Ammon's horn (tissue), 1 donor: ENCODE data around the gene AREG.
"Not testable (repeated sequence)": the region's sequence is repeated elsewhere in the genome, so short reads cannot be mapped to it uniquely, and the experiment has no call there.

Source experiments
- DNase-seq: peaks from one replicate; pipeline ENCODE4 v3.0.0-alpha.2; 2016; ENCODE audit warnings: low spot score

The AREG gene, protein sequence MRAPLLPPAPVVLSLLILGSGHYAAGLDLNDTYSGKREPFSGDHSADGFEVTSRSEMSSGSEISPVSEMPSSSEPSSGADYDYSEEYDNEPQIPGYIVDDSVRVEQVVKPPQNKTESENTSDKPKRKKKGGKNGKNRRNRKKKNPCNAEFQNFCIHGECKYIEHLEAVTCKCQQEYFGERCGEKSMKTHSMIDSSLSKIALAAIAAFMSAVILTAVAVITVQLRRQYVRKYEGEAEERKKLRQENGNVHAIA

DNA sequence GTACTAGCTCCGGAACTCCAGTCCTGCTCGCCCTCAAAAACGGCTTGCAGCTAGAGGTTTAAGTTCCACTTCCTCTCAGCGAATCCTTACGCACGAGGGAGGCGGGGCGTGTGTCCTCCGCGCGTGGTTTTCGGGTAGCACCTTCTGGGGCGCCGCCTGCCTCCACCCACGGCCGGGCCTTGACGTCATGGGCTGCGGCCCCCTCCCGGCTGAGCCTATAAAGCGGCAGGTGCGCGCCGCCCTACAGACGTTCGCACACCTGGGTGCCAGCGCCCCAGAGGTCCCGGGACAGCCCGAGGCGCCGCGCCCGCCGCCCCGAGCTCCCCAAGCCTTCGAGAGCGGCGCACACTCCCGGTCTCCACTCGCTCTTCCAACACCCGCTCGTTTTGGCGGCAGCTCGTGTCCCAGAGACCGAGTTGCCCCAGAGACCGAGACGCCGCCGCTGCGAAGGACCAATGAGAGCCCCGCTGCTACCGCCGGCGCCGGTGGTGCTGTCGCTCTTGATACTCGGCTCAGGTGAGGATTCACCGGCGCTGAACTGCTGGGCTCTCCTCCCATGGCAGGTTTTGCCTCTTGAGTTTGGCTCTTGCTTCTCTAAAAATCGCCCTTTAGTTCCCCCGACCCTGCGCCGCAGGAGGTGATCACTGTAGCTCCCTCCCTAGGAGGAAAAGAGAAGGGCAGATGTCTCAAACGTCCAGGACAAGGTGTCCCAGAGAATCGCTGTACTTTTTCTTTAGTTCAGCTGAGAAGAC, at the start of gene AREG:
TSS of gene AREG (plus strand) at position 246 of the 752 bp plus-strand sequence. CDS start at position 456, 210 bp downstream.
- peak; percentile 51 for DNase-seq

DNA sequence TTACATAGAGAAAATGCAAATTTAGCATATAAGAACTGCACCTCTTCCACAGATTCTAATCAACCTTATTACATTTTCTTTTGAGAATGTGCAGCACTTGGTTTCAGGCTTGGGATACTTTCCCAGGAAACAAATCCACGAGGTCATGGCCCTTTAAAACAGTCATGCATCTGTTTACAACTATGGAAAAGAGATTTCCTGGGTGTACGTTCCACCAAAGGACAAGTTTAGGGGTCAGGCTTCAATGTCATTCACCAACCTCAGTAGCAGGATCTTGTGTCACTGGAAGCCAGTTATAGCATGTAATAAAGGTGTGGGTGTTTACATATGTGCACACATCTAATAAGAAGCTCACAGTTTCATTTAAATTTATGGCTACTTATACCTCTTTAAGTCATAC, 49.3 kb upstream of the AREG start:
- no peak for DNase-seq

DNA sequence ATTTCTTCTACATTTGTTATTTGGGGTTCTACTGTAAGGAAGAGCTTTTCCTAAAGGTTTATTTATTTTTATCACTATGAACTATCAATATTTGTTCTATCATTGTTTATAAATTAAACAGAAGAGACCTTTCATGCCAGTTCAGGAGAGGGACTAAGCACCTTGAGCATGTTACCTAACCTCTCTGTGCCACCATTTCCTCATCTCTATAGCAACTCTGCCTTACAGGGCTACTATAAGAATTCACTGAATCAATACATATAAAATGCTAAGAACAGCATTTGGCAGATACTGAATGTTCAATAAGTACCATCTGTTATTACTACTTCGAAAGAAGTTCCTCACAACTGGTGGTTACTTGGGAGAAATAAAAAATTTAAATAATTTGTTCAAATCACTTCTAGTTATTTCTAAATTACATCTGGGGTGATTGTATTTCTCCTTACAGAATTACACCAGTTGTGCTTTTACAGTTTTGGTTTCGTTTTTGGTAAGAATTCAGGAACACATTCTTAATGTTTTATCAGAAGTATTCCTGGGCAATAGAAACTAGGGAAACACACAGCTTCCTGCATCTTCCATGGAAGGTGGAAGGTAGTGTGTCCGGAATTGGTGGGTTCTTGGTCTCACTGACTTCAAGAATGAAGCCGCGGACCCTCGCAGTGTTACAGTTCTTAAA, 47.0 kb upstream of the AREG start:
- no peak for DNase-seq

- not testable (repeated sequence) for DNase-seq
Observed at GRCh38 chr4:74398894-74399589, 45.9 kb upstream of the AREG start.

DNA sequence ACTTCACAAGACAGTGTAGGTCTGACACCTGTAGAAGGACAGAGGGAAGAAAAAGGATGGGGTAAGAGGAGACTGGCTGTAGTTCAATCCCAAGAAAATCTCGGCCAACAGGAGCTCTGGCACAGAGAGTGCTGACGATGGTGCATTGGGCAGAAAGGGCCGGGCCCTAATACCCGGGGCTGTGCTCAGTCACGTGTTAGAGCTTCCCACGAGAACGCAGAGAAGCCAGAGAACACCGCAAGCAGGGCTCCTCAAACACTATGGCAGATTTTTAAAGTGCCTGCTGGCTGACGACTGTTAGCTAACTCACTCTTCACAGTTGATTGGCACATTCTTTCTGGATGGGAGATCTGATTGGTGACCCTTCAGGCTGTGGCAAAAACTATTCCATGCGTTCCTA, 44.5 kb upstream of the AREG start:
- DNase-seq: no peak

DNA sequence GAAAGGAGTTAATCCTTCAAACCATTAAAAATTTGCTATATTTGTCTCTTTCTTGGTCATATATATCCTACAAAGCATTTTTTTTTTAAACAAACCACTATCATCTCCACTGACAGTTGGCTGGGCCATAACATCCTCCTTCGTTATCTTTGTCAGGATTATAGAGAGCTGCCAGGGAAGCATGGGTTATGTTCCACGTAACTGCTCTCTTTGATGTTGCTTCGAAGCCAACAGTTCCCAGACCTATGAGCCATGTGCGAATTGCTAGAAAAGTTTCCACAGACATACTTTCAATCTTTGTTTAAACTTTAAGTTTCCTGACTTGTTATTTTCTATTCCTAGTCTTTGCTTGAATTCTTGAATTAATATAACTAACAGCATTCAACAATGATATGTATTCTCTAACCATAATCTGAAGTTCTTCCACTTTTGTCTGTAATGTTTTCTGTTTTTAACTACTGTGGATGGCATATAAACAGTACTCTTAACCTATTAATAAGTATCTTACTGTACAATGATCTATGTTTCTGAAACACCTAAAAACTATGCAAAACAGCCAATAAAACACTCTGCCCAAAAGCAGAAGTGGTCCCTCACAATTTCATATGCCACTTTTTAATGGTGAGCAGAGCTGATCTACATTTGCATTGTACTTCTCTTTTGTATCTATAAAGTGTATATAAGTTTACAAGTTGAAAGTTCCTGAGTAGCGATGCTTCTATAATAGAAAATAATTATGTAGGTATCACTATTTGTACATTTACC, 42.1 kb upstream of the AREG start:
- no peak for DNase-seq

DNA sequence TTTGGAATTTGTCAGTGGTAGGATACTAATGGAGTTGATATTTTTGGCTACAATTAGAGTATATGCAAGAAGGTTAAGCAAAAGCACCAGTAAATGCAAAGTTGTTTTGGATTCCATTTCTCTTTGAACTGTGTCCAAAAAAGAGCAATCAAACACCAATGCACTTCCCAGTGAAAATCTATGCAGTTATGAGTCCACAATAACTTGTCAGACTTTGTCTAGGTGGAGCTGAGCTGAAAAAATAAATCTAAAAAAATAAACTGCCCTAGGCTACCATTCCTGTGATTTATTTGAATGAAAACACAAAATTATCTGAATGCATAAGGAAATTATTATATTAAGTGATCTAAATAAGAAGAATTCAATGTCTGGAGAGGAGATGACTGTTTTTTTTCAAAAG, 37.0 kb upstream of the AREG start:
- no peak for DNase-seq

DNA sequence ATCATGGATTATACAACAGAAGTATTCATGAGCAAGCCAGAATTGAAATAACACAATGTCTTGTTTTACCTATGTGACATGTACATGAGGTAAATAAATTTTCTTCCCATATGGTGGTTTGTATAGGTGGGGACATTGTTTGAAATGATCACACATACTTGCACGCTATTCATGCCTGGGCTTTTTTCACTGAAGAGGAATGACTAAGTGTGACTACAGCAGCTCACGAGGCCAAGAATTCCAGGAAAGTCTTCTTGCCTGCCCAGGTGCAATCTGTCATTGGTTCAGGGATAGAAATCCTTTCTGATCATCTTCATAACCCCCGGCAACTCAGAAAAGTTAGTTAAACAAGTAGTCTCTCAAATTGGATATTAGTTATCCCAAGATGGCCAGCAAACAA, 36.3 kb upstream of the AREG start:
- DNase-seq: no peak

GRCh38 chr4:74410272-74410671, 34.7 kb upstream of the AREG start:
- no peak for DNase-seq

GRCh38 chr4:74412225-74412624, 32.7 kb upstream of the AREG start:
- DNase-seq: no peak

DNA sequence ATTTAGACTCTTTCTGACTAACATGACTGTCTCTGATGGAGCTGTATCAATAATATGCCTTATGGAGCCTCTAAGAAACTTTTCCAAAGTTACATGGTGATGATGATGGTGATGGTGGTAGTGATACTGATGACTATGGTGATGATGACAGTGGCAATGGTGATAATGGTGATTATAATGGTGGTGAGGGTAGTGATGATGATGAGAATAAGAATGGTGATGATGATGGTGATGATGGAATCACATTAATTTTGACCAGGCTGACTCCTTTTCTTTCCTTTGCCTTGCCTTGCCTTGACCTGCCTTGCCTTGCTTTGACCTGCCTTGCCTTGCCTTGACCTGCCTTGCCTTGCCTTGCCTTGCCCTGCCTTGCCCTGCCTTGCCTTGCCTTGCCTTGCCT, 31.7 kb upstream of the AREG start:
- no peak for DNase-seq

DNA sequence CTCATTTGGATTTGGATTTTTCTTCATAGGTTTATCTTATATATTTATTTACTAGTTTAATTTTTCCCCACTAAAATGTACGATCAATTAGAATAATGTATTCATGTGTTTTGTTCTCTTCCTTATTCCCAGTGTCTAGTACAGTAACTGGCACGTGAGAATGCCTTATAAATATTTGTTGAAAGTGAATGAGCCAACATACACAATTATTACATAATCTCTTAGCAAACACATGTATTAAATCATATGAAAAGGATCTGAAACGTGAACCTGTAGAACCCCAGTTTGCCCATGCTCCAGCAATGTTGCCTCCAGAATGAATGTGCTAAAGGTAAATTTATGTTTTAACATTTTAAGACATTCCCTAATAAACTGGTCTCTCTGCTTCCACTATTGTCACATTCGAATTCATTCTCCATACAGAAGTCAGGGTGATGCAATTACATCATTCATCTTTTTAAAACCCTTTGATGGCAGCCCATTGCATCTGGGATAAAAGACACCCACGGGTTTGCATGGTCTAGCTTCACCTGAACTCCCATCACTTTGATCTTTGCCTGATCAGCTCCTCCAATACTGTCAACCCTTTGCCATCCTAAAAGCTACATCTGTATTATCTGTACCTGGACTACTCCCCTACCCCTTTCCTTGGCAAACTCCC, 30.7 kb upstream of the AREG start:
- DNase-seq: no peak

DNA sequence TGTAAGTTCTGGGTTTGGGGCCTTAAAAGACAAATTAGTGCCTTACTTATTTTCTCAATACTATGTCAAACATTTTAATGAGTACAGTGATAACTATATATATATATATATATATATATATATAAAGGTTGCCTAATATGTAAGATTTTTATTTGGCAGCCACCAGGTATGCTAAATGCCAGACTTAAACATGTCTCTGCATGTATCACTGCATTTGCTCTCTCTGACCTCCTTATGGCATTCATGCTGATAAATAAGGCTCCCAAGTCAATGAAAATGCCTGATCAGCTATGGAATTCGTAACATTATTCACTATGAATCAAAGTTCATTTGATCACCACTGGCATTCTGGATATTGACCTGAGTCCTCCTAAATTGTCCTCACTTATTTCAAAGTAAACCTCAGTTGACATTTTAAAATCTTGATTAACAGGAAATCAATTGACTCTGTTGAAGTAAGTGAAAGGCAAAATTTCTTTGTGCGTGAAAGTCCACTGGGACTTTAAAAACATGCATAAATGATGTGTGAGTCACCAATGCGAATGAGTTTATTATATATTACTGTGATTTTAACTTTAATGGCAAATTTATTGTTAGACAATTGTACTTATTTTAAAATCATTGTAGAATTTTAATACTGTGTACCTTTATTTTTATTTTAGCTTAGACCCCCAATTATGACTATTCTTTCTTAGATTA, 29.2 kb upstream of the AREG start:
- no peak for DNase-seq

GRCh38 chr4:74418063-74418670, 26.8 kb upstream of the AREG start:
- DNase-seq: no peak

- DNase-seq: no peak
Observed at GRCh38 chr4:74420863-74421262, 24.1 kb upstream of the AREG start.

- DNase-seq: no peak
Observed at GRCh38 chr4:74423104-74423503, 21.8 kb upstream of the AREG start.

DNA sequence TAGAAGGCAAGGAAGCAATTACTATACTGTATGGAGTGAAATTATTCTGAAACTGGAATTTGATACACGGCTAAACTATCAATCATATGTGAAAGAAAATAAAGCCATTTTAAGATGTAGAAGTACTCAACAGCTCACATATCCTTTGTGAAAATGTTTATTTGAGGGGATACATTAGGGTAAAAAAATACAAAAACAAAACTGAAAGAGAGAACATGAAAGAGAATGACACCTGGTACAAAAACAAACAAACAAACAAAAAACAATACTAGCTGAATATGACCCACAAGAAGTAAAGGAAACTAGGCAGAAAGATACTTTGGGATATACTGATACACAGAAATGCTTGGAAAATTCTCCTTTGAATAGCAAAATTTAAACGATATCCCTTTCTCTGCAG, 20.8 kb upstream of the AREG start:
- DNase-seq: no peak

- DNase-seq: no peak
Observed at GRCh38 chr4:74426101-74426500, 18.8 kb upstream of the AREG start.

- DNase-seq: no peak
Observed at GRCh38 chr4:74428276-74428675, 16.7 kb upstream of the AREG start.
